SK-N-SH treated with all-trans-retinoic acid at 6 μM for 48 hours (cell line): Measurements from ENCODE around the gene KDM4C.

ENCODE experiments used
- CSDC2 ChIP-seq: fragments of 250-450 bp; sonication (Bioruptor Pico); IDR thresholded peaks from 2 replicates; pipeline ENCODE4 v1.5.0; 2020; ENCODE audit warnings: mild to moderate bottlenecking, moderate library complexity
- RARB ChIP-seq: fragments of 250-450 bp; sonication (Bioruptor Pico); IDR thresholded peaks from 2 replicates; pipeline ENCODE4 v1.8.0; 2021; ENCODE audit warnings: mild to moderate bottlenecking, moderate library complexity
- TCF4 ChIP-seq: fragments of 250-450 bp; sonication (Bioruptor Pico); IDR thresholded peaks from 2 replicates; pipeline ENCODE4 v1.8.0; 2021; ENCODE audit warnings: mild to moderate bottlenecking, moderate library complexity, borderline replicate concordance
- TOX ChIP-seq: fragments of 250-450 bp; sonication (Bioruptor Pico); IDR thresholded peaks from 2 replicates; pipeline ENCODE4 v1.8.0; 2021; ENCODE audit warnings: mild to moderate bottlenecking, moderate library complexity, borderline replicate concordance
- ZFP3 ChIP-seq: fragments of 250-450 bp; sonication (Bioruptor Pico); IDR thresholded peaks from 2 replicates; pipeline ENCODE4 v1.5.0; 2020; ENCODE audit warnings: mild to moderate bottlenecking, moderate library complexity
- ZFP30 ChIP-seq: fragments of 450-650 bp; formaldehyde crosslinking; IDR thresholded peaks from 2 replicates; pipeline ENCODE4 v1.5.0; 2022; ENCODE audit warnings: mild to moderate bottlenecking, moderate library complexity
- TF ChIP-seq, protein P1 (sequence below): fragments of 250-450 bp; sonication (Bioruptor Pico); IDR thresholded peaks from 2 replicates; pipeline ENCODE4 v1.5.1; 2021; ENCODE audit warnings: mild to moderate bottlenecking, moderate library complexity
- TF ChIP-seq, protein P2 (sequence below): fragments of 250-450 bp; sonication (Bioruptor Pico); IDR thresholded peaks from 2 replicates; pipeline ENCODE4 v1.5.1; 2020; ENCODE audit warnings: low read depth, mild to moderate bottlenecking, moderate library complexity
- TF ChIP-seq, protein P3 (sequence below): fragments of 250-450 bp; sonication (Bioruptor Pico); IDR thresholded peaks from 2 replicates; pipeline ENCODE4 v1.8.0; 2020; ENCODE audit warnings: mild to moderate bottlenecking, moderate library complexity, borderline replicate concordance

DNA sequence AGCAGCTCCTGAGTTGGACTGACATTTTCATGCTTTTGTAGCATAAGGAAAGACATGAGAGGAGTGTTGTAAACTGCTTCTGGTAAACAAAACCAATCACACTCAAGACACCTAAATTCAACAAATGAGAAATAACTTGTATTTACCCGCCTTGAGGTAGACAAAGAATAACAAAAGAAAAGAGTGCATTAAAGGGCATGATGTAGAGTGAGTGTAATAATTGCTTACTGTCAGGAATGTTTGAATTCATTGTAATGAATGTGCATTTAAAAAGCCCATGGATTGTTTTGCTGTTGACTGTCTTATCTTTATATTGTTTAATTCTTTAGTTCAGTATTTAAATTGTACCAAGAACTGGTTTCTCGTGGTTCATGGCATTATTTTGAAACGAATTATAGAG is 61.8 kb downstream of the KDM4C start:
- TF ChIP-seq, protein P1, sequence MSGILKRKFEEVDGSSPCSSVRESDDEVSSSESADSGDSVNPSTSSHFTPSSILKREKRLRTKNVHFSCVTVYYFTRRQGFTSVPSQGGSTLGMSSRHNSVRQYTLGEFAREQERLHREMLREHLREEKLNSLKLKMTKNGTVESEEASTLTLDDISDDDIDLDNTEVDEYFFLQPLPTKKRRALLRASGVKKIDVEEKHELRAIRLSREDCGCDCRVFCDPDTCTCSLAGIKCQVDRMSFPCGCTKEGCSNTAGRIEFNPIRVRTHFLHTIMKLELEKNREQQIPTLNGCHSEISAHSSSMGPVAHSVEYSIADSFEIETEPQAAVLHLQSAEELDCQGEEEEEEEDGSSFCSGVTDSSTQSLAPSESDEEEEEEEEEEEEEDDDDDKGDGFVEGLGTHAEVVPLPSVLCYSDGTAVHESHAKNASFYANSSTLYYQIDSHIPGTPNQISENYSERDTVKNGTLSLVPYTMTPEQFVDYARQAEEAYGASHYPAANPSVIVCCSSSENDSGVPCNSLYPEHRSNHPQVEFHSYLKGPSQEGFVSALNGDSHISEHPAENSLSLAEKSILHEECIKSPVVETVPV = no peak
- no peak for TF ChIP-seq ZFP30 (CRISPR knock-in tag)
- TF ChIP-seq, protein P2, sequence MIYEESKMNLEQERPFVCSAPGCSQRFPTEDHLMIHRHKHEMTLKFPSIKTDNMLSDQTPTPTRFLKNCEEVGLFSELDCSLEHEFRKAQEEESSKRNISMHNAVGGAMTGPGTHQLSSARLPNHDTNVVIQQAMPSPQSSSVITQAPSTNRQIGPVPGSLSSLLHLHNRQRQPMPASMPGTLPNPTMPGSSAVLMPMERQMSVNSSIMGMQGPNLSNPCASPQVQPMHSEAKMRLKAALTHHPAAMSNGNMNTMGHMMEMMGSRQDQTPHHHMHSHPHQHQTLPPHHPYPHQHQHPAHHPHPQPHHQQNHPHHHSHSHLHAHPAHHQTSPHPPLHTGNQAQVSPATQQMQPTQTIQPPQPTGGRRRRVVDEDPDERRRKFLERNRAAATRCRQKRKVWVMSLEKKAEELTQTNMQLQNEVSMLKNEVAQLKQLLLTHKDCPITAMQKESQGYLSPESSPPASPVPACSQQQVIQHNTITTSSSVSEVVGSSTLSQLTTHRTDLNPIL (CRISPR knock-in tag) = no peak
- TF ChIP-seq CSDC2 (CRISPR knock-in tag) = no peak
- TF ChIP-seq, protein P3, sequence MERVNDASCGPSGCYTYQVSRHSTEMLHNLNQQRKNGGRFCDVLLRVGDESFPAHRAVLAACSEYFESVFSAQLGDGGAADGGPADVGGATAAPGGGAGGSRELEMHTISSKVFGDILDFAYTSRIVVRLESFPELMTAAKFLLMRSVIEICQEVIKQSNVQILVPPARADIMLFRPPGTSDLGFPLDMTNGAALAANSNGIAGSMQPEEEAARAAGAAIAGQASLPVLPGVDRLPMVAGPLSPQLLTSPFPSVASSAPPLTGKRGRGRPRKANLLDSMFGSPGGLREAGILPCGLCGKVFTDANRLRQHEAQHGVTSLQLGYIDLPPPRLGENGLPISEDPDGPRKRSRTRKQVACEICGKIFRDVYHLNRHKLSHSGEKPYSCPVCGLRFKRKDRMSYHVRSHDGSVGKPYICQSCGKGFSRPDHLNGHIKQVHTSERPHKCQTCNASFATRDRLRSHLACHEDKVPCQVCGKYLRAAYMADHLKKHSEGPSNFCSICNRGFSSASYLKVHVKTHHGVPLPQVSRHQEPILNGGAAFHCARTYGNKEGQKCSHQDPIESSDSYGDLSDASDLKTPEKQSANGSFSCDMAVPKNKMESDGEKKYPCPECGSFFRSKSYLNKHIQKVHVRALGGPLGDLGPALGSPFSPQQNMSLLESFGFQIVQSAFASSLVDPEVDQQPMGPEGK (CRISPR knock-in tag) = no peak
- TF ChIP-seq TOX (CRISPR knock-in tag) = no peak
- no peak for TF ChIP-seq RARB
- no peak for TF ChIP-seq ZFP3
- no peak for TF ChIP-seq TCF4 (CRISPR knock-in tag)
